GM12872 (cell line): ENCODE results near the gene MCM8.

Experiments
- CTCF ChIP-seq: IDR thresholded peaks from 3 replicates; pipeline ENCODE4 v1.5.1; 2011; ENCODE audit warnings: low read depth, mild to moderate bottlenecking, low read length, moderate library complexity; ENCODE audit not compliant: insufficient read depth

MCM8 gene

GRCh38 chr20:6007094-6007528 lies 56.7 kb downstream of the MCM8 start:
- TF ChIP-seq CTCF = no peak

GRCh38 chr20:6007529-6008103 lies 57.2 kb downstream of the MCM8 start:
- TF ChIP-seq CTCF = no peak

GRCh38 chr20:6008254-6008653 lies 57.8 kb downstream of the MCM8 start:
- TF ChIP-seq CTCF = no peak

- TF ChIP-seq CTCF = no peak
Measured at GRCh38 chr20:6012179-6012578, 61.7 kb downstream of the MCM8 start.

GRCh38 chr20:6014017-6014416 lies 63.6 kb downstream of the MCM8 start:
- TF ChIP-seq CTCF = no peak

GRCh38 chr20:6014957-6015356 lies 64.5 kb downstream of the MCM8 start:
- no peak for TF ChIP-seq CTCF

- TF ChIP-seq CTCF = no peak
Measured at GRCh38 chr20:6017467-6017866, 67.0 kb downstream of the MCM8 start.
